ENCODE measurements around the gene CD200R1. TPM values are rescaled to one million over a fixed set of nuclear protein-coding genes. Genes with fewer than 3 reads are reported as not detected.

The CD200R1 gene
- total RNA-seq, 1 experiment from 2014 or later, result 0.05 TPM

DNA sequence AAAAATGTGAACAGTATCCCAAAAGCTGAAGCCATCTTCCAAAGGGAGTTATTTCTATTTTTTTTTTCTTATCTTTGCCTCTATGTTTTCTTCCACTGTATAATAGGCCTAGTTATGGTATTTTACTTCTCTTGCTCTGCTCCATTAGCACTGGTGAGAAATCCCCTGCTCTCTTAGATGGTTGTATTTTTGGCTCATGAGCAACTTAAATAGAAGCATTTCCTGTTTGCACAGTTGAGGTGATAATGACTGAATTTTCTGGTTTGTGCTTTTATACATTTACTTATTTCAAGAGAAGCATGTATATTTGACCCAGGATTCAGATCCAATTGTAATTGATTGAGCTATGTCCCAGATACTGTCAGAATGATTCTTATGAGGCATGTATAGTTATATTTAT is 66.7 kb downstream of the CD200R1 start:
- Histone ChIP-seq H3K36me3 (ENCODE audit: control insufficient read depth, insufficient read depth, low read length) (no peaks in the 10 kb centered on the region), H3K27me3 (ENCODE audit: control insufficient read depth, insufficient read depth, low read length) (no peaks in the 10 kb centered on the region), H3K9me3 (ENCODE audit: control insufficient read depth, insufficient read depth, low read depth, low read length) (no peaks in the 10 kb centered on the region), H3K4me1 (ENCODE audit: control insufficient read depth, insufficient read depth, low read length) (no peaks in the 10 kb centered on the region), H3K27ac (ENCODE audit: low read length) (no peak overlapping the region), H3K4me3 (ENCODE audit: low read depth in 2 of 2, low read length in 2 of 2) (no peak overlapping the region)
- CTCF ChIA-PET, result interaction anchor here (0.6 kb wide), 1 partner anchor 9 kb away, joined by 4 read pairs; no protein-coding TSS in a partner anchor
- POLR2A ChIA-PET, result no interaction called here
- in situ Hi-C loops (cut with HindIII; ENCODE audit: low pct_unique_long_range_greater_than_20kb, low sequenced_read_pairs) (no loop called here), intact Hi-C loops (cut with micrococcal nuclease; ENCODE audit: unreplicated experiment) (no loop called here)
- DNase-seq (ENCODE audit: low read depth, low spot score) (no peak), ATAC-seq (no peak)
- BruUV-seq (replicated peaks), result no TSS peak
- no peak for TF ChIP-seq REST (IDR thresholded peaks at IDR 0.05; ENCODE audit: insufficient read depth in 1 of 2, low read depth in 2 of 2, low read length in 1 of 2)
- no peak for TF ChIP-seq TCF7L2 (IDR thresholded peaks at IDR 0.05; ENCODE audit: low read depth, low read length)
- TF ChIP-seq, protein P1, sequence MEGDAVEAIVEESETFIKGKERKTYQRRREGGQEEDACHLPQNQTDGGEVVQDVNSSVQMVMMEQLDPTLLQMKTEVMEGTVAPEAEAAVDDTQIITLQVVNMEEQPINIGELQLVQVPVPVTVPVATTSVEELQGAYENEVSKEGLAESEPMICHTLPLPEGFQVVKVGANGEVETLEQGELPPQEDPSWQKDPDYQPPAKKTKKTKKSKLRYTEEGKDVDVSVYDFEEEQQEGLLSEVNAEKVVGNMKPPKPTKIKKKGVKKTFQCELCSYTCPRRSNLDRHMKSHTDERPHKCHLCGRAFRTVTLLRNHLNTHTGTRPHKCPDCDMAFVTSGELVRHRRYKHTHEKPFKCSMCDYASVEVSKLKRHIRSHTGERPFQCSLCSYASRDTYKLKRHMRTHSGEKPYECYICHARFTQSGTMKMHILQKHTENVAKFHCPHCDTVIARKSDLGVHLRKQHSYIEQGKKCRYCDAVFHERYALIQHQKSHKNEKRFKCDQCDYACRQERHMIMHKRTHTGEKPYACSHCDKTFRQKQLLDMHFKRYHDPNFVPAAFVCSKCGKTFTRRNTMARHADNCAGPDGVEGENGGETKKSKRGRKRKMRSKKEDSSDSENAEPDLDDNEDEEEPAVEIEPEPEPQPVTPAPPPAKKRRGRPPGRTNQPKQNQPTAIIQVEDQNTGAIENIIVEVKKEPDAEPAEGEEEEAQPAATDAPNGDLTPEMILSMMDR (IDR thresholded peaks at IDR 0.05), result no peak
- TF ChIP-seq SIN3A (IDR thresholded peaks at IDR 0.05; ENCODE audit: borderline replicate concordance, insufficient read depth, low read depth, low read length), result no peak
- no peak for TF ChIP-seq POLR2AphosphoS5 (IDR thresholded peaks at IDR 0.05; ENCODE audit: low read depth, low read length)

DNA sequence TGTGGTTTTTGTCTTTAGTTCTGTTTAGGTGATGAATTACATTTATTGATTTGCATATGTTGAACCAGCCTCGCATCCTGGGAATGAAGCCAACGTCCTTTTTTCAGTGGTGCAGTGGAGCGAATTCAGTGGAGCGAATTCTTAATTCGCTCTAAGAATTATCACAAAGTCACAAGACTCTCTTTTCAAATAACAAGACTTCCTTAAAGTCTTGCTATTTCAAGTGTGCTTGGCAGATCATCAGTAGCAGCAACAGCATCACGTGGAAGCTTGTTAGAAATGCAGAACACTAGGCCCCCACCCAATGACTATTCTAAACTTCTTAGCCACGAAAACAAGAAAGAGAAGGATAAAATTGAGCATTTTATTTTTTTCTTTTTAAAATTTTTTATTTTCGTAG is 70.1 kb downstream of the CD200R1 start:
- in situ Hi-C loops (cut with HindIII; ENCODE audit: low pct_unique_long_range_greater_than_20kb, low sequenced_read_pairs) (no loop called here), intact Hi-C loops (cut with micrococcal nuclease; ENCODE audit: unreplicated experiment) (no loop called here)
- no peak overlapping the region for H3K27ac ChIP-seq (ENCODE audit: low read length)
- CTCF ChIA-PET, result no interaction called here
- H3K9me3 ChIP-seq (ENCODE audit: control insufficient read depth, insufficient read depth, low read depth, low read length), result no peaks in the 10 kb centered on the region
- H3K4me3 ChIP-seq (ENCODE audit: low read depth in 2 of 2, low read length in 2 of 2), result no peak overlapping the region
- POLR2A ChIA-PET, result no interaction called here
- H3K36me3 ChIP-seq (ENCODE audit: control insufficient read depth, insufficient read depth, low read length), result no peaks in the 10 kb centered on the region
- no peaks in the 10 kb centered on the region for H3K27me3 ChIP-seq (ENCODE audit: control insufficient read depth, insufficient read depth, low read length)
- DNase-seq (ENCODE audit: low read depth, low spot score) (no peak), ATAC-seq (no peak)
- no peaks in the 10 kb centered on the region for H3K4me1 ChIP-seq (ENCODE audit: control insufficient read depth, insufficient read depth, low read length)
- TF ChIP-seq SIN3A (IDR thresholded peaks at IDR 0.05; ENCODE audit: borderline replicate concordance, insufficient read depth, low read depth, low read length), result no peak
- TF ChIP-seq, protein P1 (IDR thresholded peaks at IDR 0.05), result no peak
- no peak for TF ChIP-seq TCF7L2 (IDR thresholded peaks at IDR 0.05; ENCODE audit: low read depth, low read length)
- TF ChIP-seq POLR2AphosphoS5 (IDR thresholded peaks at IDR 0.05; ENCODE audit: low read depth, low read length), result no peak
- TF ChIP-seq REST (IDR thresholded peaks at IDR 0.05; ENCODE audit: insufficient read depth in 1 of 2, low read depth in 2 of 2, low read length in 1 of 2), result no peak
- no TSS peak for BruUV-seq (replicated peaks)
